H1 (cell line): Measurements from ENCODE around the gene PRKCD. TPM values are rescaled to one million over a fixed set of nuclear protein-coding genes. Genes with fewer than 3 reads are reported as not detected.

ENCODE experiments used
- CTCF ChIA-PET: fragments of 300-600 bp; sonication (Branson Sonifier 250); formaldehyde crosslinking; loops from one replicate; lab custom pipeline; 2021; ENCODE audit not compliant: partially characterized antibody; lab: Charles Lee
- POLR2A ChIA-PET: fragments of 300-600 bp; sonication (Branson Sonifier 250); formaldehyde crosslinking; loops from one replicate; lab custom pipeline; 2021; ENCODE audit warnings: inconsistent platforms; ENCODE audit not compliant: partially characterized antibody; lab: Charles Lee
- DNase-seq, 2 experiments: peaks; one replicate each; pipeline versions ENCODE4 v3.0.0 to v3.0.0-alpha.2; 2010 to 2022; ENCODE audit warnings: low spot score in 2 of 2, low read depth in 1 of 2, mixed read lengths in 1 of 2
- FAIRE-seq: peaks from 2 replicates; lab custom pipeline; 2011; peaks lifted over from hg19 to GRCh38; lab: Jason Lieb, UNC
- H2AFZ ChIP-seq: 2 replicates; pipeline ENCODE4 v1.8.1; 2012; ENCODE audit warnings: low read length, inconsistent platforms
- H2AK5ac ChIP-seq: 2 replicates; pipeline ENCODE4 v1.6.1; 2013; ENCODE audit warnings: low read depth, low read length
- H2BK120ac ChIP-seq: replicated peaks from 2 replicates; pipeline ENCODE3; 2013; ENCODE audit warnings: low read depth, low read length, inconsistent platforms
- H2BK12ac ChIP-seq: 2 replicates; pipeline ENCODE4 v1.6.1; 2013; ENCODE audit warnings: low read depth, low read length
- H2BK15ac ChIP-seq: 2 replicates; pipeline ENCODE4 v1.6.1; 2013; ENCODE audit warnings: low read length
- H2BK20ac ChIP-seq: 2 replicates; pipeline ENCODE4 v1.6.1; 2013; ENCODE audit warnings: low read length
- H2BK5ac ChIP-seq: 2 replicates; pipeline ENCODE4 v1.6.1; 2013; ENCODE audit warnings: low read depth, low read length
- H3K14ac ChIP-seq: 2 replicates; pipeline ENCODE4 v1.6.1; 2013; ENCODE audit warnings: inconsistent platforms; ENCODE audit not compliant: insufficient read length
- H3K18ac ChIP-seq: 2 replicates; pipeline ENCODE4 v1.6.1; 2013; ENCODE audit warnings: low read length; ENCODE audit errors: extremely low read depth
- H3K23ac ChIP-seq: 2 replicates; pipeline ENCODE4 v1.6.1; 2013; ENCODE audit warnings: inconsistent platforms; ENCODE audit not compliant: insufficient read length
- H3K23me2 ChIP-seq: 2 replicates; pipeline ENCODE4 v1.6.1; 2013; ENCODE audit warnings: low read depth, low read length
- H3K27ac ChIP-seq: 2 replicates; pipeline ENCODE4 v1.6.1; 2011; ENCODE audit warnings: low read depth, low read length, inconsistent platforms
- H3K27me3 ChIP-seq, 4 experiments: replicated peaks in 1 of 4; 1 replicate in 1 of 4; 2 replicates in 3 of 4; pipeline versions ENCODE4 v1.6.1 to v1.8.1; 2011 to 2013; ENCODE audit warnings: low read length in 3 of 4, mild to moderate bottlenecking in 3 of 4, inconsistent platforms in 2 of 4, mixed read lengths in 2 of 4, moderate library complexity in 1 of 4; ENCODE audit not compliant: control insufficient read depth in 3 of 4, insufficient read depth in 3 of 4; ENCODE audit errors: extremely low read depth in 1 of 4
- H3K36me3 ChIP-seq, 4 experiments: 2 replicates each; pipeline versions ENCODE4 v1.6.1 to v1.8.1; 2011 to 2013; ENCODE audit warnings: mild to moderate bottlenecking in 4 of 4, low read length in 3 of 4, moderate library complexity in 2 of 4, control low read depth in 1 of 4, inconsistent platforms in 1 of 4; ENCODE audit not compliant: insufficient read depth in 4 of 4, control insufficient read depth in 2 of 4
- H3K4ac ChIP-seq: replicated peaks from 2 replicates; pipeline ENCODE3; 2013; ENCODE audit warnings: low read length, low read depth, mixed read lengths, inconsistent platforms; ENCODE audit not compliant: insufficient read length
- H3K4me1 ChIP-seq, 4 experiments: replicated peaks in 1 of 4; 1 replicate in 1 of 4; 2 replicates in 3 of 4; pipeline versions ENCODE4 v1.6.1 to v1.8.1; 2011 to 2013; ENCODE audit warnings: low read length in 3 of 4, inconsistent platforms in 2 of 4, mixed read lengths in 1 of 4; ENCODE audit not compliant: insufficient read depth in 4 of 4, control insufficient read depth in 3 of 4
- H3K4me2 ChIP-seq, 2 experiments: 2 replicates each; pipeline versions ENCODE4 v1.6.1 to v1.8.1; 2011 to 2013; ENCODE audit warnings: low read depth in 2 of 2, low read length in 2 of 2, control low read depth in 1 of 2, inconsistent platforms in 1 of 2, mild to moderate bottlenecking in 1 of 2; ENCODE audit not compliant: insufficient read depth in 1 of 2
- H3K4me3 ChIP-seq, 4 experiments: fragments of 200-600, 300-600 bp in 1 of 4; sonication (generic), shearing (Covaris generic), sonication (Bioruptor Twin) in 1 of 4; 2 replicates each; pipeline versions ENCODE4 v1.5.1 to v1.8.1; 2011 to 2016; ENCODE audit warnings: low read length in 4 of 4, low read depth in 3 of 4, control low read depth in 2 of 4, inconsistent platforms in 2 of 4, mild to moderate bottlenecking in 2 of 4, mixed read lengths in 1 of 4, moderate library complexity in 1 of 4; ENCODE audit not compliant: insufficient read depth in 2 of 4; ENCODE audit errors: extremely low read depth in 1 of 4
- H3K56ac ChIP-seq: replicated peaks from 2 replicates; pipeline ENCODE3; 2013; ENCODE audit warnings: low read depth, mild to moderate bottlenecking, mixed read lengths, low read length, inconsistent platforms; ENCODE audit not compliant: insufficient read length
- H3K79me1 ChIP-seq: 2 replicates; pipeline ENCODE4 v1.6.1; 2013; ENCODE audit warnings: low read depth, low read length, control low read depth
- H3K79me2 ChIP-seq, 2 experiments: 2 replicates each; pipeline versions ENCODE4 v1.6.1 to v1.8.1; 2012 to 2013; ENCODE audit warnings: low read length in 2 of 2, mild to moderate bottlenecking in 2 of 2, inconsistent platforms in 1 of 2; ENCODE audit not compliant: insufficient read depth in 2 of 2, control insufficient read depth in 1 of 2
- H3K9ac ChIP-seq, 4 experiments: replicated peaks in 1 of 4; 1 replicate in 1 of 4; 2 replicates in 3 of 4; pipeline versions ENCODE4 v1.6.1 to v1.8.1; 2011 to 2013; ENCODE audit warnings: low read depth in 3 of 4, low read length in 3 of 4, control low read depth in 2 of 4, mild to moderate bottlenecking in 2 of 4, moderate library complexity in 2 of 4, inconsistent platforms in 1 of 4; ENCODE audit errors: extremely low read depth in 1 of 4
- H3K9me3 ChIP-seq, 2 experiments: 2 replicates each; pipeline versions ENCODE4 v1.6.1 to v1.8.1; 2012 to 2013; ENCODE audit warnings: mild to moderate bottlenecking in 2 of 2, moderate library complexity in 2 of 2, control low read depth in 1 of 2, inconsistent platforms in 1 of 2, low read depth in 1 of 2, low read length in 1 of 2, mixed read lengths in 1 of 2; ENCODE audit not compliant: insufficient read depth in 2 of 2
- H4K20me1 ChIP-seq, 2 experiments: replicated peaks in 1 of 2; 2 replicates each; pipeline versions ENCODE3 to v1.8.1; 2011 to 2013; ENCODE audit warnings: inconsistent platforms in 2 of 2, low read length in 2 of 2, mild to moderate bottlenecking in 1 of 2; ENCODE audit not compliant: insufficient read depth in 2 of 2, control insufficient read depth in 1 of 2
- H4K5ac ChIP-seq: 2 replicates; pipeline ENCODE4 v1.6.1; 2013; ENCODE audit warnings: low read length, low read depth, mixed read lengths, inconsistent platforms; ENCODE audit not compliant: insufficient read length
- H4K8ac ChIP-seq: 2 replicates; pipeline ENCODE4 v1.8.0; 2013; ENCODE audit warnings: mild to moderate bottlenecking, moderate library complexity, low read length, inconsistent platforms; ENCODE audit not compliant: insufficient read depth; ENCODE audit errors: extremely low read depth
- H4K91ac ChIP-seq: replicated peaks from 2 replicates; pipeline ENCODE3; 2013; ENCODE audit warnings: low read length, mixed read lengths, inconsistent platforms; ENCODE audit not compliant: insufficient read length
- PHF8 ChIP-seq: fragments of 200-600 bp; sonication (generic); conservative IDR thresholded peaks from 2 replicates; pipeline ENCODE4 v1.7.1; 2012; ENCODE audit warnings: low read depth, mild to moderate bottlenecking, inconsistent platforms, low read length, moderate library complexity
- POLR2AphosphoS5 ChIP-seq: IDR thresholded peaks from 2 replicates; pipeline ENCODE4 v1.6.1; 2011; ENCODE audit warnings: low read depth, low read length
- RBBP5 ChIP-seq: IDR thresholded peaks from 2 replicates; pipeline ENCODE4 v1.7.1; 2012; ENCODE audit warnings: low read depth, mild to moderate bottlenecking, inconsistent platforms, low read length, moderate library complexity, borderline replicate concordance
- TAF1 ChIP-seq: IDR thresholded peaks from 2 replicates; pipeline ENCODE4 v1.6.1; 2011; ENCODE audit warnings: mild to moderate bottlenecking, low read depth, low read length
- WGBS, 2 experiments: shearing (Covaris generic) in 1 of 2; methylation state at CpG; one replicate each; pipeline versions ENCODE4 v1.1.6 to v1.1.7; 2013 to 2015; ENCODE audit warnings: low lambda C conversion rate in 2 of 2, mixed read lengths in 2 of 2, inconsistent platforms in 1 of 2, low coverage in 1 of 2, missing lambda C conversion rate in 1 of 2; ENCODE audit not compliant: insufficient replicate concordance in 2 of 2, insufficient coverage in 1 of 2, insufficient read length in 1 of 2; ENCODE audit errors: extremely low coverage in 1 of 2, missing lambda C conversion rate in 1 of 2; 5-methylcytosine and 5-hydroxymethylcytosine counted together
- long read RNA-seq, 2 experiments: library from RNA in 1 of 2; library from capped mRNA in 1 of 2; stranded (forward); transcript quantifications; one replicate each; pipeline ENCODE4 v2.0.0, GENCODE V29; 2021; ENCODE audit warnings: inconsistent platforms in 1 of 2
- polyA minus RNA-seq, 3 experiments: library from RNA; depleted of rRNA, polyadenylated mRNA; stranded (reverse); fragments of >200 nt; gene quantifications; 1 replicate in 2 of 3; 2 replicates in 1 of 3; pipeline ENCODE4 v1.2.3, GENCODE V29; 2011
- polyA plus RNA-seq, 7 experiments: library from polyadenylated mRNA; depleted of rRNA in 3 of 7; stranded (reverse) in 5 of 7; unstranded in 2 of 7; fragments of >200 nt in 5 of 7; fragments of 200-250 nt in 2 of 7; gene quantifications; 1 replicate in 5 of 7; 2 replicates in 1 of 7; 4 replicates in 1 of 7; pipeline versions ENCODE4 v1.2.1 to v1.2.3, GENCODE V29; 2011 to 2013; ENCODE audit warnings: missing spikeins in 2 of 7, mixed read lengths in 2 of 7
- total RNA-seq: library from RNA; stranded (reverse); fragmentation: NEBNext Ultra II Directional; extraction: Animal tissue kit (Norgen Biotek cat#: 25700); gene quantifications from 2 replicates; pipeline ENCODE4 v1.2.1, GENCODE V29; 2021
- TF ChIP-seq, protein P1 (sequence below), 3 experiments: IDR thresholded peaks; 1 replicate in 2 of 3; 2 replicates in 1 of 3; pipeline versions ENCODE4 v1.5.1 to v1.6.1; 2011; ENCODE audit warnings: low read length in 3 of 3, mild to moderate bottlenecking in 3 of 3, inconsistent platforms in 2 of 3, low read depth in 1 of 3, moderate library complexity in 1 of 3; ENCODE audit not compliant: insufficient read depth in 1 of 3; ENCODE audit errors: control extremely low read depth in 1 of 3

PRKCD gene
- 22.2 and 22.6 TPM in 2 replicates for total RNA-seq
- polyA plus RNA-seq (2011; rRNA removed), result 23.9 and 27.0 TPM in 2 replicates
- 30.9 TPM for polyA plus RNA-seq (2011; cell fraction: cytosol; rRNA removed)
- 34.6 TPM for polyA plus RNA-seq (2011; cell fraction: nucleus; rRNA removed)
- 18.6 to 28.0 TPM (median 26.1 TPM) in 4 replicates for polyA plus RNA-seq (2012, experiment 1 of 2)
- 15.9 TPM for polyA plus RNA-seq (2012, experiment 2 of 2)
- 14.0 TPM for polyA plus RNA-seq (2013, experiment 1 of 2)
- polyA plus RNA-seq (2013, experiment 2 of 2), result 14.8 TPM
- 26.9 and 27.6 TPM in 2 replicates for polyA minus RNA-seq (2011; rRNA and poly(A)+ RNA removed)
- polyA minus RNA-seq (2011; cell fraction: cytosol; rRNA and poly(A)+ RNA removed), result 15.3 TPM
- 13.2 TPM for polyA minus RNA-seq (2011; cell fraction: nucleus; rRNA and poly(A)+ RNA removed)
- long read RNA-seq, experiment 1, partial matches to known transcripts, result 14 of 19 reads
- long read RNA-seq, experiment 1, other reads (novel, unspliced or antisense), result 3 of 19 reads
- long read RNA-seq, experiment 2, partial matches to known transcripts, result 1 of 3 reads
- long read RNA-seq, experiment 2, other reads (novel, unspliced or antisense), result 2 of 3 reads

DNA sequence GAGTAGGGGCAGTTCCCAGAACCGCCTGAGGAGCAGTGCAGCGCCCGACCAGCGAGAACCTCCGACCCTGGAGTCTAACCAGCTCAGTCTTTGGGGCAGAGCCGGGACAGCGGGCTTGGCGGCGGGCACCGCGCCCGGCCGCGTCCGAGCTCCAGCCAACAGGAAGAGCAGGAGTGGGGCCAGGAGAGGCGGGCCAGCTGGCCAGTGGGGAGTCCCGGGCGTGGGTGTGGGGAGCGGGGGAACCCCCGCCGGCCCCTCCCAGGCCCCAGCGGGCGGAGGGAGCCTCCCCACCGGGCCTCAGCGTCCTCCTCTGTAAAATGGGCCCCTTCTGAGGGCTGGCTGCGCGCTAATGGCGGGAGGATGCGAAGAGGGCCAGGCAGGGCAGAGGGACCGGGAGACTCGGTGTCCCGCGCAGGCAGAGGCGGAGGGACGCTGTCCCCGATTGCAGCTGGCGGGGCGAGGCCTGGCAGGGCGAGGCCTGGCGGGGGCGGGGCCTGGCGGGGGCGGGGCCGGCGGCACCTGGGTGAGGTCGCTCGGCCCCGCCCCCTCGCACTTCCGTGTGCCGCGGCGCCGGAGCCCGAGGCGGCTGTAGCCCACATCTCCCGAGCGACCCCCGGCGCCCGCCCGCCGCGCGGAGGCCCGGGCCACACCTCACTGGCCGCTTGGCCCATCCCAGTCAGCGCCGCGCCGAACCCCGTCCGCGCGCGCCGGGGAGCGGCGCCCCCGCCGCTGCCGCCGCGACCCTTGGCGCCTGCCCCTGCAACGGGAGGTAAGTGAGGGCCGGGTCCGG, at the start of gene PRKCD:
Gene PRKCD (plus strand): TSS at position 550 of the 790 bp plus-strand sequence. CDS start 17,214 bp downstream, outside the sequence.
- Histone ChIP-seq H2AK5ac (no peak within 1 kb of the TSS), H3K79me1 (peaks cover 14% of the 10 kb centered on the region), H4K5ac (no peak within 1 kb of the TSS), H3K23ac (no peak within 1 kb of the TSS), H3K4me2 (peak within 1 kb of the TSS; percentile 87 to 93), H3K79me2 (peaks cover 0 to 9% of the 10 kb centered on the region in 2 experiments; a peak in 1 of 4 replicates), H3K27me3 (peaks cover 0 to 16% (median 6%) of the 10 kb centered on the region in 4 experiments; a peak in 3 of 7 replicates), H4K20me1 (peaks cover 3 to 8% of the 10 kb centered on the region in 2 experiments), H3K9me3 (no peaks in the 10 kb centered on the region), H3K4ac (no peak within 1 kb of the TSS), H3K18ac (peak within 1 kb of the TSS; percentile 71), H2BK20ac (no peak within 1 kb of the TSS), H3K9ac (peak within 1 kb of the TSS in 2 of 4 experiments; percentile 45 to 67; a peak in 4 of 7 replicates), H3K4me1 (peaks cover 3 to 35% (median 21%) of the 10 kb centered on the region in 4 experiments), H3K27ac (no peak within 1 kb of the TSS), H2BK5ac (no peak within 1 kb of the TSS), H3K23me2 (peaks cover 14% of the 10 kb centered on the region), H4K8ac (0 out of 2 replicates have a peak within 1 kb of the TSS, but pooled peaks have one; percentile 15), H2BK15ac (0 out of 2 replicates have a peak within 1 kb of the TSS, but pooled peaks have one; percentile 72), H3K56ac (peak within 1 kb of the TSS; percentile 52), H2BK120ac (no peak within 1 kb of the TSS), H2BK12ac (no peak within 1 kb of the TSS), H3K4me3 (peak within 1 kb of the TSS; percentile 85 to 94 (median 92)), H3K36me3 (no peaks in the 10 kb centered on the region), H3K14ac (no peak within 1 kb of the TSS), H4K91ac (no peak within 1 kb of the TSS), H2AFZ (peak within 1 kb of the TSS; percentile 60; the same call in 1 of the 2 replicates)
- WGBS, 2 experiments, result 2% methylated on average over 33 of the region's 88 CpGs; no CpG with 5 or more reads in 1 of the 2 experiments
- DNase-seq (peak in 1 of 2 experiments; percentile 84), FAIRE-seq (no peak)
- CTCF ChIA-PET, result interaction anchor here (0.7 to 4.0 kb wide), 14 partner anchors 9 to 59 kb away, joined by 3 to 30 read pairs (median 5); partner anchors contain the start of gene RFT1
- POLR2A ChIA-PET, result interaction anchor here (0.8 to 7.4 kb wide), 6 partner anchors 9 to 57 kb away, joined by 3 to 56 read pairs (median 3); no protein-coding TSS in a partner anchor
- peak; percentile 65 for TF ChIP-seq TAF1
- TF ChIP-seq RBBP5, result no peak; the same call in none of the 2 replicates
- TF ChIP-seq POLR2AphosphoS5, result peak; percentile 43; the same call in 1 of the 2 replicates
- peak; percentile 49 for TF ChIP-seq PHF8
- TF ChIP-seq, protein P1, sequence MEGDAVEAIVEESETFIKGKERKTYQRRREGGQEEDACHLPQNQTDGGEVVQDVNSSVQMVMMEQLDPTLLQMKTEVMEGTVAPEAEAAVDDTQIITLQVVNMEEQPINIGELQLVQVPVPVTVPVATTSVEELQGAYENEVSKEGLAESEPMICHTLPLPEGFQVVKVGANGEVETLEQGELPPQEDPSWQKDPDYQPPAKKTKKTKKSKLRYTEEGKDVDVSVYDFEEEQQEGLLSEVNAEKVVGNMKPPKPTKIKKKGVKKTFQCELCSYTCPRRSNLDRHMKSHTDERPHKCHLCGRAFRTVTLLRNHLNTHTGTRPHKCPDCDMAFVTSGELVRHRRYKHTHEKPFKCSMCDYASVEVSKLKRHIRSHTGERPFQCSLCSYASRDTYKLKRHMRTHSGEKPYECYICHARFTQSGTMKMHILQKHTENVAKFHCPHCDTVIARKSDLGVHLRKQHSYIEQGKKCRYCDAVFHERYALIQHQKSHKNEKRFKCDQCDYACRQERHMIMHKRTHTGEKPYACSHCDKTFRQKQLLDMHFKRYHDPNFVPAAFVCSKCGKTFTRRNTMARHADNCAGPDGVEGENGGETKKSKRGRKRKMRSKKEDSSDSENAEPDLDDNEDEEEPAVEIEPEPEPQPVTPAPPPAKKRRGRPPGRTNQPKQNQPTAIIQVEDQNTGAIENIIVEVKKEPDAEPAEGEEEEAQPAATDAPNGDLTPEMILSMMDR (IDR thresholded peaks at IDR 0.05; ENCODE audit: control extremely low read depth in 1 of 3, insufficient read depth in 1 of 3, low read depth in 1 of 3, low read length in 3 of 3), result peak in 2 of 3 experiments; percentile 54 to 66; a peak in 3 of 4 replicates
